Inferior parietal cortex (tissue), 1 donor: ENCODE measurements around the gene GOLGA1.

Experiments
- DNase-seq: peaks from one replicate; pipeline ENCODE4 v3.0.0-alpha.2; 2016; ENCODE audit errors: extremely low spot score

GOLGA1 gene

DNA sequence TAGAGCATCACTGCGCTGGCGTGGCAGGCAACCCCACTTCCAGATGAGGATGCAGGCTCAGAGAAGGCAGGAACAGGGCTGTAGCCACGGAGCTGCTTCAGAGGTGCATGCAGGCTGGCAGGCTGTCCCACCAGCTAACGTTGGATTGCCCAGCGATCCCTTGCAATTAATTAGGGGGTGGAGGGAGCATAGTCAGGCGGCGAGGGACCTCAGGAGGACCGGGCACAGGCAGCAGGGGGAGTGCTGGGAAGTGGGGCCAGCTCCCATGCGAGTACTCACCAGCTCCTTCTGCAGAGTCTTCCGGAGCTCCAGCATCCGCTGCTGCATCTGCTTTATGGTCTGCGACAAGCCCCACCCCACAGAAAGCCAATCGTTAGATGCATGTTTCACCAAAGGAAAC, 58.7 kb downstream of the GOLGA1 start:
- DNase-seq: no peak

DNA sequence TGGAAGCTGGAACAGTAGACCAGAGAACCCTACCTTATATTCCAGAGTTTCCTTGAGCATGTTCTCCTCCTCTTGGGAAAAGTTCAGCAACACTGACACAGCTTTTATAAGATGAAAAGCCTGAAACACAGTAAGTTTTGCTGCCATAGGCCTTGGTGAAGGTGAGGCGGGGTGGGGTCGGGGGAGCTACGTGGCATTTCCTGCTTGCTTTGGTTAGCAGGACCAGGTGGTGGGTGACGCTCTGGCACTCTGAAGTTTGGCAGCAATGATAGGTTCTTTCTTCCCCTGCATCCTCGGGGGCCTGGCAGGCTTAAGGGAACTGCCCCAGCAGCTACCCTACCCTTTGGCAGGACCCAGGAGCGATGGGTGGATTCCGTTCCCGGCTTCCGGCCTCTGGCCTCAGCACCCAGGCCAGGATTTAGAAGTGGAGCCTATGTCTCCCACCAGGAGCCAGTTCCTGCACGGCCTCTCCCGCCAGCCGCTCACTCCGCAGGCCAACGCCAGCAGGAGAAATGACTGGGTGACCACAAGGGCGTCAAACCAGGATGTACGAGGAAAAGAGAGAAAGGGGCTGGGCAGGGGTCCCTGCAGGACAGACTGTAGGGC, 59.6 kb downstream of the GOLGA1 start:
- DNase-seq: no peak

DNA sequence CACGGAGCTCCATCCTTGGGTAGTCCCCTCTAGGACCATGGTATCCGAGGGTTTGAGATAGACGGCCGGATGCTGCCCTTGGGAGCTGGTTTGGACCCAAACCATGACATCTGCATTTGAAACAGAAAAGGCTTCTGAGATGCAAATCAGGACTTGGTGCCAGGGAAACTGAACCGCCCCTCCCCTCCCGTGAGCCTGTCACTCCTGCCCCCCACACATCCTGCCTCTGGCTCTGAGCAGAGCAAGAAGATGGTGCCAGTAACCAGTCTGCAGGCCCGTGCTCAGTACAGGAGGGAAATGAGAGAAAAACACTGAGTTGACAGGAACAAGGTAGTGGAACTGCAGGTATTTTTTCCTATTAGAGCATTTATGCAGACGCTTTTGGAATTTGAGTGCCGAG, 60.4 kb downstream of the GOLGA1 start:
- DNase-seq: no peak

DNA sequence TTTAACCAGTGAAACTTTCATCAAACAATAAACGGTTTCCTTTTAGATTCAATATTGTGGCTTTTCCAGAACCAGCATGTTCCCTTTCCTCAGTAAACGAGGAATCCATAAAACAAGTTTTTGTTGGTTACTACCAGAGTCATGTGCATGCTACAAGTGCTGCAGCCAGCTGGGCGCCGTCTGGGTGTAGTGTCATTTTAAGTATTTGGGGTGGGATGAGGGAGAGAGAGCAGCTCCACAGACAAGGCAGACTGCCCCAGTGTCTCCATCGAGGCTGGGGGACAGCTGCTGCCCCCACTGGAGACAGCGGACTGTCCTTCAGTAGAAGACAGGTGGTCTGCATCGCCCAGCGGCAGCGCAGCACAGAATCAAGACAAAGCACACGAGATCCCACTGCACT, 61.7 kb downstream of the GOLGA1 start:
- DNase-seq: no peak

DNA sequence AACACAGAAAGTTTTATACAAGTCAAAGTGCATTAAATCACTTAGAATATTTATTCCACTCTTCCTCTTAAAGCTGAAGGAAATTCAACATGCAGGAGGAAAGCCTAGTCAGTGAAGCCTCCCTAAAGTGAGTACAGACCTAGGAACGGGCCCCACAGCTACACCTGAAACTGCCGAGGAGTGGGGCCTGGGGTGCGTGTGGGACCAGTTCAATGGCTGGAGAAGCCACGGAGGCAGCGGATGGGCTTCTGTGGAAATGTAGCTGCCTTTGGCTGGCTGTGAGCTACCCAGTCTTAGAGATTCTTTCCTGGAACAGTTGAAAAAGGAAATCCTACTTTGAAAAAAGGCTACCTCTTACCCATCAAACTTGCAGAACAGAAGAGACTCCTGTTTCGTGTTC, 62.4 kb downstream of the GOLGA1 start:
- DNase-seq: no peak

DNA sequence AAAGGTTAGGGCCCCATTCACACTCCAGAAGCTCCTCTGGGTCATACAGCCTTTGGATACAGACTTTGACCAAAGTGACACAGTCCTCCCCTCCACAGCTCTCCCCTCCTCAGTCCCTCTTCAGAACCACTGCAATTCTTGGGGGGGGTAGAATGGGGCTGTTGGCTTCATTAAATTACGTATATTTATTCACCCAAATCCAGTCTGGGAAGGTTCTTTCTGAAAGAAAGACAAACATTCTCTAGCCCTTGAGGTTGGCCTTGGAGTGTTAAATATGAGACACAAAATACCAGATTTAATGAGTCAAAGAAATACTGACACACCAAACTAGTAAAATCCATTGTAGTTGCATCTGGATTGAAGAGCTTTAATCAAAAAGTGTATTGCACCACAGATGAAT, 62.9 kb downstream of the GOLGA1 start:
- DNase-seq: no peak

DNA sequence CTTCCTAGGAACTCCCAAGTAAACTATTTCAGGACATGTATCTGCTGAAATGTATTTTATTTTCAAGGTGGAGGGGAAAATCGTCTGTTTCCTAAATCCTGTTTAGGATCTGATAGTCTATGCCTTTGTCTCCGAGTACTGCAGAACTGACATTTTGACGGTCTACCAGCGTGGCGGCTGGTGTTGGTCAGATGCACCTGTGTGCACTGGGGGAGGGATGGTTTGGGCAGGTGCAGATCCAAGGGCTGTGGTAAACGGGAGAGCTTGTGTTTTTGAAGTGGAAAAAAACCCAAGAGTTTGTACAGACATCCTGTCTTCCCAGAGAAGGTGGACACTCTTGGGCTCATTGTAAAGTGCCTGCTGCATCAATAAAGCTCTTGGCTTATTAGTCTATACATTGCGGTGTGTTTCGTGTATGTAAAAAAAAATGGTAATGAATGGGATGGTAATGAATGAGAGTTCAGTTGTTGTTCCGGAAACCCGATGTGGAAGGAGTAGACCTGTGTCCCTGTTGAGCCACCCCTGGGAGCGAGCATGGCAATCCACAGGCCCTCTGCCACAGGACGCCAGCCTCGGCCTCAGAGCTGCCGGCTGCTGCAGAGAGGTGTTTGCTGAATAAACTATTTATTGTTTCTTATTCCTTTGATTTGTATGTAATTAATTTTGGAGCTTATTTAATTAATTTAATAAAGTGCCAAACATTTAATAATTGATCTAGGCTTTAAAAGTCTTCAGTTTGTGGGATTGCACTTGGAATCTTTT, 63.7 kb downstream of the GOLGA1 start:
- no peak for DNase-seq

DNA sequence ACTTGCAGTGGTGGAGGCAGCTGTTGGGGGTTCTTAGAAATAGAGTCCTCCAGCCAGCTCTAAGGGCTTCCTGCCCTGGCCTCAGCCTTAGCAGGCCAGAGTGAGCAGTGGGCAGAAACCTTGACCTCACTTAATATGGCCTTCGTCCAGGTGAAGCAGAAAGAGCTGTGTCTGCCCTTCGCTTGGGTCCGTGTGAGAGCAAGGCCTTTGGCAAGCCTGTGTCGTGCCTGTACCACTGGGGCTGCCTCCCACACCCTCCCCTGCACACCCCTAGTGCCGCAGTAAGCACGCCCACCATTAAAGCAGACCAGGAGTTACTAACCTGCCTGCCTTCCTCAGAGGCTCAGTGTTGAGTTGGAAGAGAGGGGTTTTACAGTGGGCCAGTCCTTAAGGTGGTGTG, 65.4 kb downstream of the GOLGA1 start:
- DNase-seq: no peak

DNA sequence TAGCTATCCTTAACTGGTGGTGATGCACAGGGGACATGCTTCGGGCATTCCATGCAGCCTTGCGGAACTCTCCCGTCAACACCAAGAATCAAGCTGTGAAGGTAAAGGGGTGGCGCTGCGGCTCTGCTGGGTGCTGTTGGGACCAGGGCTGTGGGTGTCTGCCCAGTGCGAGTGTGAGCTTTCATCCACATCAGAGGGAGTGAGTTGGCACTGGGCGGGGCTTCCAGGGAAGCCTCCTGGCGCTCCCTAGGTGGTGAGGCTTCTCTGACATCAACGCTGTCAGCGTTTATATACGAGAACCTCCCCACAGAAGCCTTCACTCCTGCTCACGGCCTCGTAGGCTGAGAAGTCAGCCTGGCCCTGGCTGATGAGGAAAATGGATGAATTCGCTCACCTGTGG, 67.2 kb downstream of the GOLGA1 start:
- no peak for DNase-seq

DNA sequence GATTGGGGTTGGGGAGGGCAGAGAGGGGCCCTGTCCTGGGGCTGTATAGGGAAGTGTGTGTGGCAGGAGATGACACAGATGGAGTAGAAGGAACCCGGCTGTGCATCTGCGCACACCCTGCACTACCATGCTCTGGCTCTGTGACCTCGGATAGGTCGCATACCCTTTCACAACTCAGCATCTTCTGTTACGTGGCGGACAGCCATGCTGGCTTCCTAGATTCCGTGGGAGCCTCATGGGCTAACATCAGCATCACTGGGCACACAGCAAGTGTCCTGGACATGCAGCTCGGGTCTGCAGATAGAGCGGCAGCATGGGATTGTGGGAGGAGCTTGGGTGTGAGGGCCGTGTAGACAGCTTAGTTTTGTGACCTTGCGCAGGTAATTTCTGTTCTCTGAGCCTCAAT, 69.7 kb downstream of the GOLGA1 start:
- no peak for DNase-seq

DNA sequence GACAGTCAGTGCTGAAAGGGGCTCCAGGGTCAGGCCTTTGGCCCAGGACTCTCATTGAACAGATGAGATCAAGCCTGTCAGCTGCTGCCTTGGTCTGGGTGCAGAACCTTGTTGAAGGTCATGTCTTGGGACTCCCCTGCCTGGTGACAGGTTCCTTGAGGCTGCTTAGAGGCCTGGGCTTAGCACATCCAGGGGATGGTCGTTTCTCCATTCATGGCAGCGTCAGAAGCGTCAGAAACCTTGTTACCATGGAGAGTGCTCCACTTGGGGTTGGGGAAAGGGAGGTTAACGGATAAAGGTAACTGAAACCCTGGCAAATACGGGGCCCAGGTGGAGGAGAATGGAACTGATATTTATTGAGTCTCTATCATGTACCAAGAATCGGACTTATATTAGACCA, 70.2 kb downstream of the GOLGA1 start:
- DNase-seq: no peak

DNA sequence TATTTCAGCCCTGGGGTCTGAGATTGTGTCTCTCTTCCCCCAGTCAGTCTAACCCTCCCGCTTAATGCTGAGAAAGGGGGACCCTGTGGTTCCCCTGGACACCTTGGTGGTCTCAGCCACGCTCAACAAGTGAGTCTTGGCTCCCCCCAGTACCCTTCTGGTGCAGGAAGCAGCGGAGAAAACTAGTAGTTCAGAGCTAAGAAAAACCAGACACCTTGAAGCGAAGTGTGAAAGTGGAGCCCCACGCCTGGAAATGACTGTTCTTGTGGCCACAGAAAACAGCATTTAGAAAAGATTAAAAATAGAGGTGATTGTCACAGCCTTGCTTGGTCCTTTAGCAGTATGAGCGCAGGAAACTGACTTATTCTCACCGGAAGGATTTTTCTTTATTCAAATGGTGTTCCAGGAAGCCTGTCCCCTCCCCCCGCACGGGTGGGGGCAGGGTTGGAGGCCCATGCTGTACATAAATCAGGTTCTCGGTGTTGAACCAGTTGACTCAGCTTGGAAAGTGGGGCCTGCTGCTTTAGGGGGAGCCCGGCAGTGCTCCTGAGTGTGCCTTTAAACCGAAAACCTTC, 70.8 kb downstream of the GOLGA1 start:
- no peak for DNase-seq

DNA sequence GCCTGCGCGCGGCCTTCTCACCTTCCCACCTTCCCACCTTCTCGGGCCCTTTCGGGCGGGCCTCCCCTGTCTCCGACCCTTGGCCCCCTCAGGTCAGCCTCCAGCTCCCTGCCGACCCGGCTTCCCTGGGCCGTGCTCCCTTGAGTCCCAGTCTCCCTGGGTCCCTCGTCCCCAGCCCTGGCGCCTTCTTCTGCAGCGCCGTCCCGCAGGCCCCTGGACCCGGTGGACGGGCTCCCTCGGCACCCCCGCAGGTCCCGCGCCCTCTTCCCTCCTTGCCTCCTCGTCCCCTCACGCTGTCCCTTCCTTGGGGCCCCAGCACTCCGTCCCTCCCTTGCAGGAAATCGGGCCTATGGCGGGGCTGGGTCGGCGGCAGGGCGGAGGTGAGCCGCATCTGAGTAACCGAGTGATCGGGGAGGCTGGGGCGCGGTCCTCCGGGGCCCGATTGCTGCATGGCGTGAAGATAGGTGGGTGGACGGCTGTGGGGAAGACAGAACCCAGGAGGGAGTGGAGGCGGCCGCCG, 71.4 kb downstream of the GOLGA1 start:
- no peak for DNase-seq

DNA sequence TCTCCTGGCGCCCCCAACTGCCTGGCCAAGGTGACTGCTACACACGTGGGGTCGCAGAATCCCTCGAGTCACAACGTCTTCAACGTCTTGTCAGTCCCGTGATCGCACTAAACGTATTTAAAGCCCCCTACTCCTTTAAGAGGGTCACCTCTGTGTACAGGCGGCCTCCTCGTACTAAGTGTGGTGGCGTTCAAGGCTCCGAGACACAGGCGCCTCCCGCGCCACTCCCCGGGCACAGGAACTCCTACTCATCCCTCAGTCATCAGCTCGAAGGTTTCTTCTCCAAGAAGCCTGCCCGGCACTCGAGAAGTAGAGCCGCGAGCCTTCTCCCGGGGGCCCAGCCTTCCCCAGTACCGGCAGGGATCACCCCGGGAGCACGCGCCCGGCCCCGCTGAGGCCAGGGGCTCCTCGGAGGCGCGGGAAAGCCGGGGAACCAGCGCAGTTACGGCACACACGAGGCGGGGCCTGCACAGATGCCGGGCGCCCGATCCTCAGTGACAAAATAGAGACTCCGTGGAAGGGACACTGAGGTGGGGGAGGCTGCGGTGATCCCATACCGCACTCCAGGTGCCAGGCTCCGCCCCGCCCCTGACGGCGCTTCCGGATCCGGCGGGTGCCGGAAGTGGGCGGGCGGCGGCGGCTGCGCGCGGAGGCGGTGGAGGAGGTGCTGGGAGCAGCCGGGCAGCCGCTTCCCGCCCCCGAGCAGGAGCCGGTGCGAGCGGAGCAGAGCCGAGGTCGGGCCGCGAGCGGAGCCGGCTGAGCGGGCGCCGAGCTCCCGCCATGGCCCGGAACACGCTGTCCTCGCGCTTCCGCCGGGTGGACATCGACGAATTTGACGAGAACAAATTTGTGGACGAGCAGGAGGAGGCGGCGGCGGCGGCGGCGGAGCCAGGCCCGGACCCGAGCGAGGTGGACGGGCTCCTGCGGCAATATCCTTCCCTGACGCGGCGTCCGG, 72.1 kb downstream of the GOLGA1 start:
- DNase-seq: peak; percentile 86

DNA sequence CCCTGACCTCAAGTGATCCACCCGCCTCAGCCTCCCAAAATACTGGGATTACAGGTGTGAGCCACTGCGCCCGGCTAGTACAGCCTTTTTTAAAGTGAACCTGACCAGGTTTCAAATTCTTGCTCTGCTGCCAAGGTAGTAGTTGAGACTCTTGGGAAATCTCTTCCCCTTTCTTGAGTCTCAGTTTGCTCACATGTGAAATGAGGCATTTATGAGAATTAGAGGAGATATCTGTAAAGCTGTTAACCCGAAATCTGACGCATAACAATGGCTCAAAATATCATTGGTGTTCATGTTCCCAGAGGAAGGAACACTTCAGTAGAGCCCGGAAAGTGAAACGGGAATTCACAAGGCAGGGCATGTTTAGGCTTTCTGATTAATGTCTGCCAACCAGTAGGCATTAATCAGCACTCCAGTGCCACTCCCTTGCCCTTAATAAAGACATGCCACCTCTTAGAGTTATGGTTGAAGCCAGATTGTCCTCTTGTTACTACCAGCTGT, 77.5 kb downstream of the GOLGA1 start:
- DNase-seq: no peak

DNA sequence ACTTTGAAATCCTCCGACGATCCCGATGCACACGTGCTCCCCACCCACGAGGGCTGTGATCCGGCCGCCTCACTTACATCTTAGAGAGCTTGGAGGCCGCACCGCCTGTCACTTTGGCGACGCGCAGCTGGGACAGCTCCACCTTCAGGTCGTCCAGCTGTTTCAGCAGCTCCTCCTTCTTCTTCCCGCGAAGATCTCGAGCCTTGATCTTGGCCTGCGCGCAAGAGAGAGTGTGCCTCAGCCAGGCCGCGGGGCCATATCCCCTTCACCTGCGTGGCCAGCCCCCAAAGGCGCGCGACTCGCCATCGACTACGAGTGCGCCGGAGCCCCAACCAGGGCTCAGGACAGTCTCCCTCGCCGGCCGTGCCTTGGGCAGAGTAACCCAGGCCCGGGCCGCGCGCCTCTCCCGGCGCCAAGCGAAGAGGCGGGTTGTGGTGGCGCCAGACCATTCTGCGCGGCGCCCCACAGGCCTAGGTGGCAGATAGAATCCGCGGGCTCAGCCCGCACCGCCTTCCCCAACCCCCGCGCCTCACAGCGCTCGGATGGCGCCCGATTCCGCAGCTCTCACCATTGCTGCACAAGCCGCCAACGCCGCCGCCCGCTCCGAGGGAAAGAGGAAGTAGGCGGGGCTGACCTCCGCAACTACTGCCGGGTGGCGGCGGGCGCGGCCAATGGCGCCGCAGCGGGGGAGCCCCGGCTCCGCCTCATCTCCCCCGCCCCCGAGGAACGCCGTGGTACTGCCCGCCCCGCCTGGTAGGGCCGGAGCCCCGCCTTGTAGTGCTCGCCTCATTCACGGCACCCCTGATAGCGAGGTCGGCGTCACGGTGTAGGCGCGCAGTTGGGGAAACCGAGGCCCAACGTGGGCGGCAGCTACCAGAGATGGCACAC, 79.3 kb downstream of the GOLGA1 start, which contains the start of the genes ARPC5L and RPL35:
Gene ARPC5L, plus strand, starts transcription at position 789 of the 888 bp plus-strand sequence. CDS start 7,161 bp downstream, outside the sequence.
Gene RPL35, minus strand, starts transcription at position 616 of the 888 bp plus-strand sequence. Its CDS starts 45 bp downstream, at position 571.
- peak; percentile 92 for DNase-seq

DNA sequence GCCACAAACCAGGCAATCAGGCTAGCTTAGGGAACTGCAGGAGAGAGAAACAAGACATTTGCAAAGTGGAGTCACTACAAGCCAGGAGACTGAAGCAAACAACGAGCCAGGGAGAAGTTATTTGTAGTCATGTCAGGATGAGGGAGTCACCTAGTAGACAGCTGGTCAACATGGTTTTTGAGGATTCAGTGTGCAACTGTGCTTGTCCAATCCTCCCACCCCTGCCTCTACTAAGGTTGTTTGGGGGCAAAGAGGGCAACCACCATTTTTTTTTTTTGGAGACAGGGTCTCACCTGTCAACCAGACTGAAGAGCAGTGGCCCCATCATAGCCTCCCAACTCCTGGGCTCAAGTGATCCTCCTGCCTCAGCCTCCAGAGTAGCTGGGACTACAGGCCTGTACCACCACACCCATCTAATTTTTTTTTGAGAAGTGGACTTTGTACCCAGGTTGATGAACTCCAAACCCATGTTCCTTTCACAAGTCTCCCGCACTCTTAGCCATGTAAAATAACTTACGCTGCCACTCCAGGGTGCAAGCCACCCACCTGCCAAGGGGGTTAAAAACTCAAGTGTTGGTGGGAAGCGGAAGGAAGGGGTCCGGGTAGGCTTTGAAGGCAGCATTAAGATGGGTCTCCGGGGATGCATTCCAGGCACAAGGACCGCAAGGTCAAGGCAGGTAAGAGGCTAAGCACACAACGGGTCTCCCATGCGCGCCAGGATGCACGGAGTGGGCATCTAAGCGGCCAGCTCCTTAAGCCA, 80.1 kb downstream of the GOLGA1 start:
- DNase-seq: no peak

DNA sequence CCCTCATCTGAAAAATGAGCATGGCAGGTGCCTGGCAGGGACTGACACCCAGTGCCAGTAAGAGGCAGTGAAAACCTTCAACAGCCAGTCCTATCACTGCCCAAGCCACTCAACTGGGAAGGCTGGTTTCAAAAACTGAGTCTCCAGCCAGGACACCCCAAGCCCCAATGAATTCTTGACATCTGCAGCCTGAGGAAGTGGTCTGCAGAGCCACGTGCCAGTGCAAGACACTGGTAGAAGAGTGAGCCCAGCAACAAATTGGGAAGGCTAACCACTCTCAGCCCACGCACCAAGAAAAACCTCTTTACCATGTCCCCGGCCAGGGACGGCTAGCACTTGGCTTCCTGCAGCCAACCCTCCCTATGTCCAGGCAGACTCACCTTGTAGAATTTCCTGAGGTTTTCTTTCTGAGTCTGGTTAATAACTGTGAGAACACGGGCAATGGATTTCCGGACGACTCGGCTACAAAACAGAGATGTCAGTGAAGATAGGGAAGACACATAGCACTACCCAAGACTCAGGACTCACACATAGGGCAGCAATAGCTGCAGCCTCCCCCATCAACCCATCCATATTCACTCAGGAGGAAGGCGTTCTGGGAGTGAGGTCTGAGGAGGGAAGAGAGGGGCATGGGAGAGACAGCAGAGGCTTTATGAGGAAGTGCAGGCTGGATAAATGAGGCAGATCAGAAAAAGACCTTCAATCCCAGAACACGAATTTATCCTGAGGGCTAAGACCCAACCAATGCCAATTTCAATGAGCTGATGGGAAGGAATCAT, 80.9 kb downstream of the GOLGA1 start:
- DNase-seq: no peak
